GM19455 (cell line): Measurements from ENCODE around the gene EOGT.

Source experiments
- ATAC-seq: cut with Tn5 transposase; IDR thresholded peaks from one replicate; pipeline ENCODE4 v1.9.1; 2021; ENCODE audit not compliant: unreplicated experiment

Gene EOGT

GRCh38 chr3:69009559-69010410 is 3.7 kb downstream of the EOGT start:
- no peak for ATAC-seq

GRCh38 chr3:69008980-69009379 is 4.5 kb downstream of the EOGT start:
- no peak for ATAC-seq

- ATAC-seq: no peak
Observed at GRCh38 chr3:69005791-69006482, 7.5 kb downstream of the EOGT start.

- no peak for ATAC-seq
Observed at GRCh38 chr3:69005071-69005790, 8.3 kb downstream of the EOGT start.

GRCh38 chr3:69004138-69004537 is 9.3 kb downstream of the EOGT start:
- ATAC-seq: no peak

GRCh38 chr3:68999605-69000004 is 13.9 kb downstream of the EOGT start:
- ATAC-seq: no peak

GRCh38 chr3:68999158-68999557 is 14.3 kb downstream of the EOGT start:
- no peak for ATAC-seq

GRCh38 chr3:68997887-68998286 is 15.6 kb downstream of the EOGT start:
- ATAC-seq: no peak

GRCh38 chr3:68996356-68996995 is 17.0 kb downstream of the EOGT start:
- no peak for ATAC-seq

GRCh38 chr3:68988740-68989139 is 24.7 kb downstream of the EOGT start:
- no peak for ATAC-seq

GRCh38 chr3:68987322-68987721 is 26.2 kb downstream of the EOGT start:
- ATAC-seq: no peak

- ATAC-seq: no peak
Observed at GRCh38 chr3:68986496-68987208, 26.8 kb downstream of the EOGT start.

GRCh38 chr3:68985146-68985790 is 28.2 kb downstream of the EOGT start:
- no peak for ATAC-seq

- ATAC-seq: no peak
Observed at GRCh38 chr3:68984011-68984530, 29.4 kb downstream of the EOGT start.

- ATAC-seq: no peak
Observed at GRCh38 chr3:68977486-68978167, 35.9 kb downstream of the EOGT start.

- no peak for ATAC-seq
Observed at GRCh38 chr3:68974711-68975110, 38.8 kb downstream of the EOGT start.

GRCh38 chr3:68973639-68974038 is 39.8 kb downstream of the EOGT start:
- ATAC-seq: no peak

GRCh38 chr3:68972358-68972979 is 41.0 kb downstream of the EOGT start:
- ATAC-seq: peak; percentile 68

GRCh38 chr3:68964694-68965093 is 48.8 kb downstream of the EOGT start:
- ATAC-seq: no peak
